Measurements from ENCODE around the gene NARS2.
A peak's percentile ranks its signal among the peaks of the same experiment; 100 is the strongest.

Gene NARS2

DNA sequence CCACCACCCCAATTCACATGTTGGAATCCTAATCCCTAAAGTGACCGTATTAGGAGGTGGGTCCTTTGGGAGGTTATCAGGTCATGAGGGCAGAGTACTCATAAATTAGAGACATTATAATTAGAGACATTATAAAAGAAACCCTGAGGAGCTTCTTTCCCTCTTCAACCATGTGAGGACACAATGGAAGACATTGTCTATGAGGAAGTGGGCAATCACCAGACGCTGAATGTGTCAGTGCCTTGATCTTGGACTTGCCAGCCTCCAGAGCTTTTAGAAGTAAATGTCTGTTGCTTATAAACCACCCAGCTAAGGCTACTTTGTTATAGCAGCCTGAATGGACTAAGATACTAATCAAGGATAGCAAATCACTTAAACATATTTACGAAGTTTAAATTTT lies 171.8 kb downstream of the NARS2 start:
- Mint-ChIP-seq H3K36me3 (ENCODE audit: low read depth) (no peaks in the 10 kb centered on the region), H3K27ac (no peak overlapping the region), H3K4me3 (no peak overlapping the region), H3K9me3 (no peaks in the 10 kb centered on the region), H3K4me1 (peaks cover 3% of the 10 kb centered on the region), H3K27me3 (peaks cover 4% of the 10 kb centered on the region)
- no peak for ATAC-seq
- no peak for DNase-seq

DNA sequence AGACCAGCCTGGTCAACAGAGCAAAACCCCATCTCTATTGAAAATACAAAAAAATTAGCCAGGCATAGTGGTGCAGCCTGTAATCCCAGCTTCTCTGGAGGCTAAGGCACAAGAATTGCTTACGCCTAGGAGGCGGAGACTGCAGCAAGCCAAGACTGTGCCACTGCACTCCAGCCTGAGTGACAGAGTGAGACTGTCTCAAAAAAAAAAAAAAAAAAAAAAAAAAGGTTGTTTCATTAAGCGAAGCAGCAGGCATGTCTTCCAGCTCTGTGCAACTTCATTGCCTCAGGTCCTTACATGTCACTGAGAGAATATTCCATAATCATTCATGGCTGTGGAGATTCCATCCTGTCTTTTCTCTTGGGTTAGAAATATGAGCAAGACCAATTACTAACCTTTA lies 174.0 kb downstream of the NARS2 start:
- no peak for DNase-seq
- no peaks in the 10 kb centered on the region for H3K9me3 Mint-ChIP-seq
- H3K27me3 Mint-ChIP-seq = no peaks in the 10 kb centered on the region
- no peak for ATAC-seq
- no peak overlapping the region for H3K27ac Mint-ChIP-seq
- peaks cover 3% of the 10 kb centered on the region for H3K4me1 Mint-ChIP-seq
- H3K4me3 Mint-ChIP-seq = no peak overlapping the region
- H3K36me3 Mint-ChIP-seq (ENCODE audit: low read depth) = no peaks in the 10 kb centered on the region

DNA sequence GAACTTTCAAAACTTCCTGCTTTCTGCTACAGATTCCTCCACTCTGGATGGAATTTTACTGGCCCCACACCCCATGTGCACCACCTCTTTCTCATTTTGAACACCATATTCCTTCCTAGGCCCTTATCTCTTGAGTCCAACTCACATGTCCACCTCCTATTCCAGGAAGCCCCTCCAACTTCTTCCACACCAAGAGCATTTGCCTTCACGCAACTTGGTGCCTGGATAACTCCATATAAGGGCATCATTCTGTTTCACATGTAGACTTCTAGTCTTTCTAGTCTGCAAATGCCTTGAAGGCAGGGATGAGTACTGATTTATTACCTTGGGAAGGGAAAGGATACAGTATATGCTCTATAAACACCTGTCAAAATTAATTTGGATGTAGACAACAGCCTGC lies 174.5 kb downstream of the NARS2 start:
- DNase-seq (no peak), ATAC-seq (no peak)
- Mint-ChIP-seq H3K27me3 (no peaks in the 10 kb centered on the region), H3K27ac (no peak overlapping the region), H3K36me3 (ENCODE audit: low read depth) (no peaks in the 10 kb centered on the region), H3K4me3 (no peak overlapping the region), H3K4me1 (peaks cover 3% of the 10 kb centered on the region), H3K9me3 (no peaks in the 10 kb centered on the region)

DNA sequence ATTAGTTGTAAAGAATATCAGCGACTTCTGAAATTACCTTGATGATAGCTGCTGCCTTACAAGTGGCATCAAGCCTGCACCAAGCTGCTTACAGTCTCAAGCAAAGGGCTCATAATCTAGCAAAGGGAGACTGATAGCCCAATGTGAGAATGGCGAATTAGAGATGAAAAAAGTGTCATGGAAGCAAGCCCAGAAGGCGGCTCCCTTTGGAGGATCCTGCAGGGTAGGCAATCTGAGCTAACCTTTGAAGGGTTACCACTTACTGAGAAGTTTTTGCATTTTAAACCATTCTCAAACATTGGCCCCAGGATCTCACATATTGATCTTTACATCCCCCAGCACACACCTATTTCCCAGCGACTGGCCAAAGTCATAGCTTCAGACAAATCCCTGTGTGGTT lies 175.5 kb downstream of the NARS2 start:
- peaks cover 3% of the 10 kb centered on the region for H3K4me1 Mint-ChIP-seq
- ATAC-seq = no peak
- no peak overlapping the region for H3K4me3 Mint-ChIP-seq
- no peaks in the 10 kb centered on the region for H3K9me3 Mint-ChIP-seq
- no peak for DNase-seq
- no peaks in the 10 kb centered on the region for H3K27me3 Mint-ChIP-seq
- H3K36me3 Mint-ChIP-seq (ENCODE audit: low read depth) = no peaks in the 10 kb centered on the region
- H3K27ac Mint-ChIP-seq = no peak overlapping the region

DNA sequence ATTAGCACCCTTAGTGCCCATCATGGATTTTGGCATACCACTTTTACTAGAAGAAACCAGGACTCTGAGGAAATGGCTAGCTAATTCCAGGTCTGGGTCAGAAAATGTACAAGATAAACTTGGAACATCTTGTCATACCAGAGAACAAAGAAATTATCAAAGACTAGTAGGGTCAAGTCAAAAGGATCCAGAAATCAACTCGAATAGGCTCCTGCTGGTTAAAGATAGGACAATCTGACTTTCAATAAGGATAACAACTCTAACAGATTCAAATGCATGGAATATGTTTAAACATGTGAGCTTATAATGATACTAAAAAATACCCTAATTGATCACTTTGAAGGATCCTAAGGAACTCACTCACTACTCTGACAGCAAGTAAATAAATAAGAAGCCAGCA lies 175.9 kb downstream of the NARS2 start:
- Mint-ChIP-seq H3K27ac (no peak overlapping the region), H3K36me3 (ENCODE audit: low read depth) (no peaks in the 10 kb centered on the region), H3K9me3 (no peaks in the 10 kb centered on the region), H3K4me1 (peaks cover 3% of the 10 kb centered on the region), H3K4me3 (no peak overlapping the region), H3K27me3 (no peaks in the 10 kb centered on the region)
- ATAC-seq (no peak), DNase-seq (no peak)

DNA sequence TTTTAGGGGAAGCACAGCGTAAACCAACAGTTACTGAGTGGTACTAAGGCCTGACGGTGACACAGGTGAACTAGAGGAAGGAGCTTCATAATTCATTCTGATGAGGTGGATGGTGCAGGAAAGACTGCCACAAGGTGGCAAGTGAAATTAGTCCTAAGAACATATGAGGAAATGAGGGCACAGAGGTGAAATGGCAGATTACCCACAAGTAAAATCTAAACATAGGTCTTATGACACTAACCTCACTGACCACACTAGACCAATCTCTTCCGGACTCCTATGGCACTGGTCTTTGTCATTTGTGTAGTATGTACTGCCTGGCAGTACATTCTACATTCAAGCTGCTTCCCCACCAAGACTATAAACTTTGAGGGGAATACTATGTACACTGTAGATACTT lies 177.3 kb downstream of the NARS2 start:
- ATAC-seq = peak; percentile 76
- Mint-ChIP-seq H3K4me3 (no peak overlapping the region), H3K27ac (no peak overlapping the region)

DNA sequence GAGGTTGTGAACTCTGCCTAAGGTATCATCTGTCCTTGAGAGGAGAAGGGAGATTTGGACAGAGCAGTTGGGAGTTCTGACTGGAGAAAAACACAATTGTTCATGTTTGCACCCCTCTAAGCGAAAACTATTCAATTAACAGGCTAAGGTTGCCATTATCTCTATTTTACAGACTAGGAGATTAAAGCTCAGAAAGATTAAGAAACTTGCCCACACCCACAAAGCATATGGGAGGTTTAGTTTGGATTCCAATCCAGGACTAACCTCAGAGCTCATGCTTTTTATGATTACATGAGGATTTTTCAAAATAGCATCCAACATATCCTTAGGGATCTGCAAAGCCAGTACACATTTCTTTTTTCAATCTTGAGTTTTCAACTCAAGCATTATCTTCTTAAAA lies 179.1 kb downstream of the NARS2 start:
- H3K4me3 Mint-ChIP-seq = no peak overlapping the region
- peaks cover 8% of the 10 kb centered on the region for H3K4me1 Mint-ChIP-seq
- ATAC-seq = no peak
- H3K27ac Mint-ChIP-seq = no peak overlapping the region
- no peaks in the 10 kb centered on the region for H3K27me3 Mint-ChIP-seq
- no peaks in the 10 kb centered on the region for H3K9me3 Mint-ChIP-seq
- no peak for DNase-seq
- H3K36me3 Mint-ChIP-seq (ENCODE audit: low read depth) = no peaks in the 10 kb centered on the region

More for the DNA sequence above, 177.3 kb downstream of the NARS2 start:
- no peak for DNase-seq
- H3K9me3 Mint-ChIP-seq = no peaks in the 10 kb centered on the region
- peaks cover 8% of the 10 kb centered on the region for H3K4me1 Mint-ChIP-seq
- H3K27me3 Mint-ChIP-seq = no peaks in the 10 kb centered on the region
- H3K36me3 Mint-ChIP-seq (ENCODE audit: low read depth) = no peaks in the 10 kb centered on the region

DNA sequence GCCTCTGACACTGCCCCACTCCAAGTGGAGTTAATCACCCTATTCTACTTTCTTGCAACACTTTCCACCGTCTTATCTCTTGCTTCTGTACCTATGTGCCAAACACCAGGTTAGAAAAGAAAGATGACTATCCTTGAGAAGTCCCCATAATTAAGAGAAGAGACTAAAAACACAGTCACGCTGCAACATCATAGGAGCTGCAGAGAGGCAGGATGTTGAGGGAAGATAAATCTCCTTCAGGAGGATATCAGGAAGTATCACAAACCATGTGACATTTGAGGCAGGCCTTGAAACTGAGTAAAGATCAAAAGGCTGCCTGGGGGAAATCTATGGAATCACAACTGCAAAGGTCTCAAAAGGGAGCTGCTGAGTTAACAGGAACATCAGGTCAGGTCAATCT lies 181.8 kb downstream of the NARS2 start:
- ATAC-seq = no peak
- H3K27ac Mint-ChIP-seq = no peak overlapping the region

DNA sequence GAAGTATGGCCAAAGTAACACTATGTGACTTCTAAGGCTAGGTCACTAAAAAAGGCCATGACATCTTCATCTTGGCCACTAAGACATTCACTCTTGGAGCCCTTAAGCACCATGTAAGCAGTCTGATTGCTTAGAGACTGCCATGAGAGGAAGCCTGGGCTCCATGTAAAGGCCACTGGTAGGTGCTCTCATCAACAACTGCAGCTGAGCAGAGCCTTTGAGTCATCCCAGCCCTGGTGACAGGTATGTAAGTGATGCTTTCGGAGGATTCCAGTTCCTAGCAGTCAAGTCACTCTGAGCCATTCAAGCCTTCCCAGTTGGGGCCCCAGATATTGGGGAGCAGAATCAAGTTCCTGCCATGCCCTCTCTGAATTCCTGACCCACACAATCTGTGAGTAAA lies 183.2 kb downstream of the NARS2 start:
- no peak overlapping the region for H3K4me3 Mint-ChIP-seq
- no peaks in the 10 kb centered on the region for H3K9me3 Mint-ChIP-seq
- no peaks in the 10 kb centered on the region for H3K36me3 Mint-ChIP-seq (ENCODE audit: low read depth)
- H3K4me1 Mint-ChIP-seq = peaks cover 5% of the 10 kb centered on the region
- ATAC-seq (no peak), DNase-seq (no peak)
- no peak overlapping the region for H3K27ac Mint-ChIP-seq
- peaks cover 2% of the 10 kb centered on the region for H3K27me3 Mint-ChIP-seq

More for the DNA sequence above, 181.8 kb downstream of the NARS2 start:
- no peak overlapping the region for H3K4me3 Mint-ChIP-seq
- no peaks in the 10 kb centered on the region for H3K9me3 Mint-ChIP-seq
- H3K4me1 Mint-ChIP-seq = peaks cover 8% of the 10 kb centered on the region
- H3K27me3 Mint-ChIP-seq = peaks cover 2% of the 10 kb centered on the region
- no peaks in the 10 kb centered on the region for H3K36me3 Mint-ChIP-seq (ENCODE audit: low read depth)
- DNase-seq = no peak

DNA sequence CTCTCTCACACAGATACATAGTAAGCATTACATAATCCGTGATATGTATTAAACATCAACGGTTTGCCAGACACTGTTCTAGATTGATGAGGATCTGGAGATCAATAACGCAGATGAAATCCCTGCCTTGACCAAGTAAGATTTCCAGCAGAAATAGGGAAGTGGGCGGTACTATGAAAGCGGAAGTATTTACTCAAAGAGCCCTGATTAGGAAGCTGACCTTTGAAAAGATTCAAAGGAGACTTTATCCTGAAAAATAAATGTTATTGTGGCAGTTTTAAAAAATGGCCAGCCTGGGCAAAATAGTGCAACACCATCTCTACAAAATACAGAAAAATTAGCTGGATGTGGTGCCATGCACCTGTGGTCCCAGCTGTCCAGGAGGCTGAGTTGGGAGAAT lies 183.9 kb downstream of the NARS2 start:
- H3K9me3 Mint-ChIP-seq = no peaks in the 10 kb centered on the region
- peaks cover 2% of the 10 kb centered on the region for H3K27me3 Mint-ChIP-seq
- no peak overlapping the region for H3K27ac Mint-ChIP-seq
- ATAC-seq (no peak), DNase-seq (no peak)
- H3K36me3 Mint-ChIP-seq (ENCODE audit: low read depth) = no peaks in the 10 kb centered on the region
- H3K4me1 Mint-ChIP-seq = peaks cover 5% of the 10 kb centered on the region
- no peak overlapping the region for H3K4me3 Mint-ChIP-seq

DNA sequence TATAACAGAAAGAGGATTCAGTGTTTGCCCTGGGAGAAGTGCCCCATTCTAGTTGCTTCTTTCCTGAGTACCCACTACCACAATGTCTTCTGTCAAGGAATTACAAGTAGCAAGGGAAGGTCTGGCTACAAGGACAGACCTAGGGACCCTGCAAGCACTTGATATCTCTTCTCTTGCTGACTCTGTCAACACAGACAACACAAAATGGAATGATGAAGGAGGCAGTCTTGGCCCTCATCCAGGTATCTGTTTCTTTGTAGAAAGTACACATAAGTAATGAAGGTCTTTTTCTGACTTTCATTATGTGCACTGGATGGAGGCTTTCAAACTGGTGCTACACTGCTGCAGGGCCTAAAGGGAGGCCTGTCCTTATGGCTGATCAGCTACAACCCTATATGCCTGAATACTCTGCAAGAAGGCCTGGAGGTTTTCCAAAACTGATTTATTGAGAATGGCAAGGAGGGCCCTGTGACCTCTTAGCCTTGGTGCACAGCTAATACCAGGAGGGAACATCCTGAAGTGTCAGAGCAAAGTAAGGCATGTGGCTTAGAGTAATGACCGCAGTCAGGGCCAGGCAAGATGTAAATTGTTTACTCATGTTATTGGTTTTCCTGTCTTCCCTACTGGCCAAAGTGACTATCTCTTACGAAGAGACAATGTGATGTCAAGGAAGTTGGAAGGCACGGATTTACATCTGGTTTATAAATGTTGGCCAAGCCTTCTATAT lies 188.3 kb downstream of the NARS2 start:
- H3K9me3 Mint-ChIP-seq = peaks cover 17% of the 10 kb centered on the region
- no peak overlapping the region for H3K27ac Mint-ChIP-seq
- peaks cover 12% of the 10 kb centered on the region for H3K36me3 Mint-ChIP-seq (ENCODE audit: low read depth)
- no peak overlapping the region for H3K4me3 Mint-ChIP-seq
- H3K27me3 Mint-ChIP-seq = peaks cover 2% of the 10 kb centered on the region
- no peaks in the 10 kb centered on the region for H3K4me1 Mint-ChIP-seq
- no peak for ATAC-seq
- DNase-seq = no peak

Data from activated naive CD8-positive, alpha-beta T cell treated with anti-CD3 and anti-CD28 coated beads, Interleukin-2, amount 50 U/mL, for 24 hours (primary cell).